ENCODE results near the gene SRRM3. TPM values are rescaled to one million over a fixed set of nuclear protein-coding genes. Genes with fewer than 3 reads are reported as not detected.

SRRM3 gene
- polyA plus RNA-seq, 1 donor from 2014 or later: 34.9 TPM

GRCh38 chr7:76332078-76332477 lies 130.4 kb downstream of the SRRM3 start:
- H3K36me3 ChIP-seq (ENCODE audit: insufficient read depth, low read length): peaks cover 8% of the 10 kb centered on the region
- H3K27ac ChIP-seq (ENCODE audit: low read length): no peak overlapping the region

GRCh38 chr7:76333511-76334101 lies 131.9 kb downstream of the SRRM3 start:
- no peak overlapping the region for H3K9ac ChIP-seq (ENCODE audit: low read length)
- peaks cover 2% of the 10 kb centered on the region for H3K36me3 ChIP-seq (ENCODE audit: insufficient read depth, low read length)
- H3K79me2 ChIP-seq (replicated peaks; ENCODE audit: insufficient read depth, low read length): peaks cover 89% of the 10 kb centered on the region
- H3K27me3 ChIP-seq (ENCODE audit: insufficient read depth, low read depth, low read length): no peaks in the 10 kb centered on the region
- no peak overlapping the region for H3K4me3 ChIP-seq (ENCODE audit: low read length)
- no peaks in the 10 kb centered on the region for H3F3A ChIP-seq (ENCODE audit: insufficient read depth, low read length, poor library complexity, severe bottlenecking)
- H3K9me3 ChIP-seq (ENCODE audit: low read length): no peaks in the 10 kb centered on the region
- no peak overlapping the region for H3K27ac ChIP-seq (ENCODE audit: low read length)
- H3K4me2 ChIP-seq (ENCODE audit: low read length): no peak overlapping the region
- peaks cover 79% of the 10 kb centered on the region for H4K20me1 ChIP-seq (ENCODE audit: insufficient read depth)
- no peak overlapping the region for H2AFZ ChIP-seq (ENCODE audit: low read depth, low read length)
- no peaks in the 10 kb centered on the region for H3K9me2 ChIP-seq (ENCODE audit: insufficient read depth, low read length)
- TF ChIP-seq MXI1 (conservative IDR thresholded peaks at IDR 0.05; ENCODE audit: poor library complexity, severe bottlenecking): no peak
- no peak for TF ChIP-seq REST (IDR thresholded peaks at IDR 0.05; ENCODE audit: borderline replicate concordance)
- TF ChIP-seq EZH2 (IDR thresholded peaks at IDR 0.05; ENCODE audit: borderline replicate concordance, insufficient read depth, low read length, poor library complexity, severe bottlenecking): no peak
- no peak for TF ChIP-seq EP300 (conservative IDR thresholded peaks at IDR 0.05; ENCODE audit: poor library complexity, severe bottlenecking)
- no peak for TF ChIP-seq TAF1 (IDR thresholded peaks at IDR 0.05; ENCODE audit: low read depth)
- TF ChIP-seq RAD21 (conservative IDR thresholded peaks at IDR 0.05): no peak
- TF ChIP-seq POLR2AphosphoS5 (IDR thresholded peaks at IDR 0.05): no peak
- no peak for TF ChIP-seq SMC3 (conservative IDR thresholded peaks at IDR 0.05; ENCODE audit: poor library complexity)

More at GRCh38 chr7:76332078-76332477, 130.4 kb downstream of the SRRM3 start:
- H3K4me2 ChIP-seq (ENCODE audit: low read length): no peak overlapping the region
- no peaks in the 10 kb centered on the region for H3K27me3 ChIP-seq (ENCODE audit: insufficient read depth, low read depth, low read length)
- peaks cover 75% of the 10 kb centered on the region for H4K20me1 ChIP-seq (ENCODE audit: insufficient read depth)
- no peak overlapping the region for H2AFZ ChIP-seq (ENCODE audit: low read depth, low read length)
- H3K9me3 ChIP-seq (ENCODE audit: low read length): no peaks in the 10 kb centered on the region
- H3F3A ChIP-seq (ENCODE audit: insufficient read depth, low read length, poor library complexity, severe bottlenecking): no peaks in the 10 kb centered on the region
- H3K9me2 ChIP-seq (ENCODE audit: insufficient read depth, low read length): no peaks in the 10 kb centered on the region
- no peak overlapping the region for H3K4me3 ChIP-seq (ENCODE audit: low read length)
- H3K79me2 ChIP-seq (replicated peaks; ENCODE audit: insufficient read depth, low read length): peaks cover 89% of the 10 kb centered on the region
- no peak overlapping the region for H3K9ac ChIP-seq (ENCODE audit: low read length)
- TF ChIP-seq EZH2 (IDR thresholded peaks at IDR 0.05; ENCODE audit: borderline replicate concordance, insufficient read depth, low read length, poor library complexity, severe bottlenecking) (no peak), EP300 (conservative IDR thresholded peaks at IDR 0.05; ENCODE audit: poor library complexity, severe bottlenecking) (no peak), TAF1 (IDR thresholded peaks at IDR 0.05; ENCODE audit: low read depth) (no peak), POLR2AphosphoS5 (IDR thresholded peaks at IDR 0.05) (no peak), MXI1 (conservative IDR thresholded peaks at IDR 0.05; ENCODE audit: poor library complexity, severe bottlenecking) (no peak), REST (IDR thresholded peaks at IDR 0.05; ENCODE audit: borderline replicate concordance) (no peak), CTCF (IDR thresholded peaks at IDR 0.05; ENCODE audit: poor library complexity, severe bottlenecking) (no peak), SMC3 (conservative IDR thresholded peaks at IDR 0.05; ENCODE audit: poor library complexity) (no peak), RAD21 (conservative IDR thresholded peaks at IDR 0.05) (no peak)

Measured in neural cell (in vitro differentiated cells).